ENCODE results near the gene DSCAM. TPM values are rescaled to one million over a fixed set of nuclear protein-coding genes. Genes with fewer than 3 reads are reported as not detected.

The DSCAM gene
- total and polyA plus RNA-seq, 12 donors: under 0.01 to 0.11 (median 0.07) TPM; not detected in 5

GRCh38 chr21:40839521-40839920 is 7.4 kb downstream of the DSCAM start:
- no peaks in the 10 kb centered on the region for H3K36me3 ChIP-seq (replicated peaks in 1 of 2)
- WGBS, 4 donors: 16 to 29% (median 23%) methylated on average over 2 of the region's 2 CpGs
- no peak overlapping the region for H3K27ac ChIP-seq
- no peak for DNase-seq
- intact Hi-C loops (cut with DNase I): no loop called here
- H3K4me1 ChIP-seq (replicated peaks in 1 of 2): no peaks in the 10 kb centered on the region
- H3K27me3 ChIP-seq: peaks cover 16% of the 10 kb centered on the region
- no peak overlapping the region for H3K4me3 ChIP-seq
- no peaks in the 10 kb centered on the region for H3K9me3 ChIP-seq (replicated peaks in 1 of 3)
- TF ChIP-seq CTCF (IDR thresholded peaks at IDR 0.05) (no peak), POLR2A (IDR thresholded peaks at IDR 0.05) (no peak)

- H3K4me3 ChIP-seq: no peak overlapping the region
- H3K27ac ChIP-seq: no peak overlapping the region
- H3K9me3 ChIP-seq (replicated peaks in 1 of 3): no peaks in the 10 kb centered on the region
- H3K27me3 ChIP-seq: peaks cover 12% of the 10 kb centered on the region
- WGBS, 4 donors: 52 to 64% (median 62%) methylated on average over 5 of the region's 5 CpGs
- intact Hi-C loops (cut with DNase I): no loop called here
- H3K4me1 ChIP-seq (replicated peaks in 1 of 2): no peaks in the 10 kb centered on the region
- no peak for TF ChIP-seq CTCF (IDR thresholded peaks at IDR 0.05)
- TF ChIP-seq POLR2A (IDR thresholded peaks at IDR 0.05): no peak
- no peak for DNase-seq
- no peaks in the 10 kb centered on the region for H3K36me3 ChIP-seq (replicated peaks in 1 of 2)
Measured at GRCh38 chr21:40837456-40837855, 9.5 kb downstream of the DSCAM start.

GRCh38 chr21:40835184-40835694 is 11.7 kb downstream of the DSCAM start:
- no peaks in the 10 kb centered on the region for H3K9me3 ChIP-seq (replicated peaks in 1 of 3)
- no peaks in the 10 kb centered on the region for H3K4me1 ChIP-seq (replicated peaks in 1 of 2)
- TF ChIP-seq CTCF (IDR thresholded peaks at IDR 0.05): no peak
- TF ChIP-seq POLR2A (IDR thresholded peaks at IDR 0.05): no peak
- H3K27me3 ChIP-seq: no peaks in the 10 kb centered on the region
- WGBS, 4 donors: 41 to 44% (median 44%) methylated on average over 2 of the region's 2 CpGs
- no peaks in the 10 kb centered on the region for H3K36me3 ChIP-seq (replicated peaks in 1 of 2)
- no peak overlapping the region for H3K27ac ChIP-seq
- H3K4me3 ChIP-seq: no peak overlapping the region
- intact Hi-C loops (cut with DNase I): no loop called here
- DNase-seq: no peak

GRCh38 chr21:40833184-40833583 is 13.8 kb downstream of the DSCAM start:
- TF ChIP-seq CTCF (IDR thresholded peaks at IDR 0.05) (no peak), POLR2A (IDR thresholded peaks at IDR 0.05) (no peak)
- intact Hi-C loops (cut with DNase I): no loop called here

More at GRCh38 chr21:40833184-40833583, 13.8 kb downstream of the DSCAM start:
- Histone ChIP-seq H3K9me3 (replicated peaks in 1 of 3) (no peaks in the 10 kb centered on the region), H3K36me3 (replicated peaks in 1 of 2) (no peaks in the 10 kb centered on the region), H3K27ac (no peak overlapping the region), H3K4me3 (no peak overlapping the region), H3K27me3 (no peaks in the 10 kb centered on the region), H3K4me1 (replicated peaks in 1 of 2) (no peaks in the 10 kb centered on the region)
- WGBS, 4 donors: 64 to 70% (median 68%) methylated on average over 6 of the region's 6 CpGs
- DNase-seq: no peak
